Sciatic nerve (tissue), 2 donors: ENCODE data around the gene SAA1. TPM values are rescaled to one million over a fixed set of nuclear protein-coding genes. Genes with fewer than 3 reads are reported as not detected.
"Not testable (repeated sequence)": the region's sequence is repeated elsewhere in the genome, so short reads cannot be mapped to it uniquely, and the experiment has no call there.

Source experiments
- ATAC-seq: fragments of 200-7000 bp; cut with Tn5 transposase; one replicate; pipeline ENCODE4 v1.9.1; 2020; ENCODE audit warnings: mild to moderate bottlenecking, moderate library complexity
- DNase-seq: peaks from one replicate; pipeline ENCODE4 v3.0.0-alpha.2; 2020; ENCODE audit warnings: low spot score
- intact Hi-C: fragments of 100-400 bp; cut with DNase I; formaldehyde crosslinking; loops from one replicate; pipeline ENCODE4 v1.14.2; 2022
- total RNA-seq: library from RNA; stranded (reverse); fragmentation: NEBNext Ultra II Directional; extraction: Animal tissue kit (Norgen Biotek cat#: 25700); gene quantifications from one replicate; pipeline ENCODE4 v1.2.1, GENCODE V29; 2021
- donor health status: DM: no; HTN: no; CAD: no.
- donor health status: DM: no; HTN: no; CAD: no.

SAA1 gene
- total RNA-seq, 1 donor from 2014 or later: 11.6 TPM

DNA sequence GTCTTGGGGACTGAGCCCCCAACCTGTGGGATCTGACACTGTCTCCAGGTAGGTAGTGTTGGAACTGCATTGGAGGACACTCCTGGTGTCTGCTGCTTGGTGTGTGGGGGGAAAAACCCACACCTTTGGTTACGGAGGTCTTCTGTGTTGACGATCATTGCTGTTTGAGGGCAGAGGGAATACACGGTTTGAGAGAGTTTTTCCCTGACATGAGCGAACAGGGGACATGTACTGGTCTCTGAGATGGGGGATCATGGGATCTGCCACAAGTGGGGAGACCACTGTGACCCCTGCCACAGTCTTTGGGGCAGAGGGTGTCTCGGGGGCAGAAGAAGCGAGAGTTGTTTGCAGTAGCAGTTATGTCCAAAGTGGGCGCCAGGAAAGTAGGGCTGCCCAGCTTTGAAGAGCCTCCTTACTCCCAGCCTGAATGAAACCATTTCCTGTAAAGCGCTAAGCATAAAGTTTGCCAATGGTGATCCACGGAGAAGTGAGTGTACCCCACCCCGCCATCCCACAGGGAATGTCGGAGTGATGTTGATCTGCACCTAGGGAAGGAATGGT, 12.2 kb upstream of the SAA1 start:
- no peak for ATAC-seq
- intact Hi-C loops: no loop called here
- no peak for DNase-seq

DNA sequence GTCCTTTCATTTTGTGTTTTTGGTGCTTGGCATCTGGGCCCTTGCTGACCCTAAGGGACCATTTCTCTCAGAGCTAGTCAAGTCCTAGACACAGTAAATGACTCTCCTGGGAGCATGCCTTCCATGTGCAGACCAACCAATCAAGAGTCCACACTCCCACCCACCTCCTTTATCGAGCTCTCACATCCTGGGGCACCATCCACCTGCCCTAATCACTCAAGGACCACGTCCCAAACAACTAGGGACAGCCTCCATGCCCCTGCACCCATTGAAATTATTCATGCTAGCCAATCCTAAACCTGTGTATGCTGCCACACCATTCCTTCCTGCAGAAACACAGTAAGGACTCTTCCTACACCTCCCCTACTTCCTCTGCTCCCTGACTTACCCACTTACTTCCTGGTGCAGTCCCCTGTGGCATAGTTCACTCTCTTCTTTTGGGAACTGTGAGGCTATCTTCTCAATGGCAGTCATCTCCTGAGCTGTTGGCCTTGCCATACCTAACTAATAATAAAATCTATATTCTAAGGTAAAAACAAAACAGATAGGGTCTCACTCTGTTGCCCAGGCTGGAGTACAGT, 11.2 kb upstream of the SAA1 start:
- DNase-seq: no peak
- intact Hi-C loops: no loop called here

DNA sequence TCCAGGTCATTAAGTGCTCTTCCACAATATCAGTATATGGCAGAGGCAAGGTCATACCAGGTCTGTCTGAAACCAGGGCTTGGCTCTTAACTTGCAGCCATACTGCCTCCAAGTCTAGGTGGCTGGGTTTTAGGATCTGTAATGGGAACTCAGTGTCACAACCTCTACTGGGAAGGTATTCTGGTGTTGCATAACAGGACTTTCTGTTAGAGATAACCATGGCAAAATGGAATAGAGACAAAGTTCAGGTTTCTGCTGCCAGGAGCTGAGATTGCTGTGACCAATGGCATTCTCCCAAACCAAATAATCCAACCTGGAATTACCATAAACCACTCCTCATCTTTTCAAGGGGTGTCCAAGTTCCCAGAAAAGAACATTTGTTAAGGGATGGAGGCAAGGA, 6.8 kb upstream of the SAA1 start:
- ATAC-seq (no peak), DNase-seq (no peak)
- intact Hi-C loops: no loop called here

More for the DNA sequence above, 11.2 kb upstream of the SAA1 start:
- ATAC-seq: no peak

DNA sequence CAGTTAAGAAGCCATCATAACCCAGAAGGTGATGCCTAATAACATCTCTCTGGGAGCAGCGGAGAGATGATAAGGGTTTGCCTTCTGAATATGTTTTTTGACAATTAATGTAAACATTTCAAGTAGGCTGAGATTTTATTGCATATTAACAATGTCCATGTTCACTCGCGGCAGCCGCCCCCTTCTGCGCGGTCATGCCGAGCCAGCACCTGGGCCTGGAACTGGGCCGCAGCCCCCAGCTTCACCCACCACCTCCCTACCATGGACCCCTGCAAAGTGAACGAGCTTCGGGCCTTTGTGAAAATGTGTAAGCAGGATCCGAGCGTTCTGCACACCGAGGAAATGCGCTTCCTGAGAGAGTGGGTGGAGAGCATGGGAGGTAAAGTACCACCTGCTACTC, 4.3 kb upstream of the SAA1 start:
- no peak for ATAC-seq
- intact Hi-C loops: no loop called here
- DNase-seq: no peak

DNA sequence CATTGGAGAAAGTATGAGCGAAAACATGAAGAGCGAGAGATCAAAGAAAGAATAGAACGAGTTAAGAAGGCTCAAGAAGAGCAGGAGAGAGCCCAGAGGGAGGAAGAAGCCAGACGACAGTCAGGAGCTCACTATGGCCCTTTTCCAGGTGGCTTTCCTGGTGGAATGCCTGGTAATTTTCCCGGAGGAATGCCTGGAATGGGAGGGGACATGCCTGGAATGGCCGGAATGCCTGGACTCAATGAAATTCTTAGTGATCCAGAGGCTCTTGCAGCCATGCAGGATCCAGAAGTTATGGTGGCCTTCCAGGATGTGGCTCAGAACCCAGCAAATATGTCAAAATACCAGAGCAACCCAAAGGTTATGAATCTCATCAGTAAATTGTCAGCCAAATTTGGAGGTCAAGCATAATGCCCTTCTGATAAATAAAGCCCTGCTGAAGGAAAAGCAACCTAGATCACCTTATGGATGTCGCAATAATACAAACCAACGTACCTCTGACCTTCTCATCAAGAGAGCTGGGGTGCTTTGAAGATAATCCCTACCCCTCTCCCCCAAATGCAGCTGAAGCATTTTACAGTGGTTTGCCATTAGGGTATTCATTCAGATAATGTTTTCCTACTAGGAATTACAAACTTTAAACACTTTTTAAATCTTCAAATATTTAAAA, 3.2 kb upstream of the SAA1 start:
- DNase-seq, intact Hi-C loops, ATAC-seq: not testable (repeated sequence)

DNA sequence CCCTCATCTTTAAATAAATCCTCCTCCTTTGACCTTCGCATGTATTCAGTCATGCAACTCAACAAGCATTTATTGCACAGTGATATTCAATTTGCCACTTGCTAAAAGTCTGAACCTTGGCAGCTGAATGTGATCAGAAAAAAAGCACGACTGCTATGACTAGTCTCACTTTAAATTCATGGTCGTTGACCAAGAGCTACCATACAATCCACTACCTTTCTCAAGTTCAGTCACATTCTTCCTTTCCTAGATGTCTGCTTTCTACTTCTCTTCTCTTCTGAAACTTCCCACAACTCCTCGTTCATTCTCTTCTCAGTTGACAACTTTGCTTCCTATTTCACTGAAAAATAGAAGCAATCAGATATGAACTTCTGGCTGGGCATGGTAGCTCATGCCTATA, 2.0 kb upstream of the SAA1 start:
- DNase-seq (no peak), ATAC-seq (no peak)
- intact Hi-C loops: no loop called here

DNA sequence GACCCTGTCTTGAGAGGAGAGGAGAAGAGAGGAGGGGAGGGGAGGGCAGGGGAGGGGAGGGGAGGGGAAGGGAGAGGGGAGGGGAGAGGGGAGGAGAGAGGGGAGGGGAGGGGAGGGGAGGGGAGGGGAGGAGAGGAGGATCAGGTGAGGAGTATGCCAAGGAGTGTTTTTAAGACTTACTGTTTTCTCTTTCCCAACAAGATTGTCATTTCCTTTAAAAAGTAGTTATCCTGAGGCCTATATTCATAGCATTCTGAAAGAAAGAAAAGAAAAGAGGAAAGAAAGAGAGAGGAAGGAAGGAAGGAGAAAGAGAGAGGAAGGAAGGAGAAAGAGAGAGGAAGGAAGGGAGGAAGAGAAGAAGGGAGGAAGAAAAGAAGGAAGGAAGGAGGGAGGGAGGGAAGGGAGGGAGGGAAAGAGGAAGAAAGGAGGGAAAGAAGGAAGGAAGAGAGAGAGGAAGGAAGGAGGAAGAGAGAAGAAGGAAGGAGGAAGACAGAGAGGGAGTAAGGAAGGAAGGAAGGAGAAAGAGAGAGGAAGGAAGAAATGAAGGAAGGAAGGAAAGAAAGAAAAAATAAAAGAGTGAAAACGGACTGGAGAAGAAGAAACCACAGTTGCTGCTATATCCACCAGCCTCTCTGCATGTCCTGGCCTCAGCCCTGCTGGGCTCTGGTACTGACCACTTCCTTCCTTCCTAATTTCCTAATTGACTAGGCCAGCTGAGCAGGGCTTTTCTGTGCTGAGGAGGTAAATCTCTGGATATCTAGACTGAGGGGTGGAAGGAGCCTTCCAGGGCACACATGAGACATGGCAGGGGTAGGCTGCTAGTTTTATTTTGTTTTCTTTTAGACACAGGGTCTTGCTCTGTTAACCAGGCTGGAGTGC, 1.1 kb upstream of the SAA1 start:
- no peak for ATAC-seq
- intact Hi-C loops: no loop called here
- no peak for DNase-seq

DNA sequence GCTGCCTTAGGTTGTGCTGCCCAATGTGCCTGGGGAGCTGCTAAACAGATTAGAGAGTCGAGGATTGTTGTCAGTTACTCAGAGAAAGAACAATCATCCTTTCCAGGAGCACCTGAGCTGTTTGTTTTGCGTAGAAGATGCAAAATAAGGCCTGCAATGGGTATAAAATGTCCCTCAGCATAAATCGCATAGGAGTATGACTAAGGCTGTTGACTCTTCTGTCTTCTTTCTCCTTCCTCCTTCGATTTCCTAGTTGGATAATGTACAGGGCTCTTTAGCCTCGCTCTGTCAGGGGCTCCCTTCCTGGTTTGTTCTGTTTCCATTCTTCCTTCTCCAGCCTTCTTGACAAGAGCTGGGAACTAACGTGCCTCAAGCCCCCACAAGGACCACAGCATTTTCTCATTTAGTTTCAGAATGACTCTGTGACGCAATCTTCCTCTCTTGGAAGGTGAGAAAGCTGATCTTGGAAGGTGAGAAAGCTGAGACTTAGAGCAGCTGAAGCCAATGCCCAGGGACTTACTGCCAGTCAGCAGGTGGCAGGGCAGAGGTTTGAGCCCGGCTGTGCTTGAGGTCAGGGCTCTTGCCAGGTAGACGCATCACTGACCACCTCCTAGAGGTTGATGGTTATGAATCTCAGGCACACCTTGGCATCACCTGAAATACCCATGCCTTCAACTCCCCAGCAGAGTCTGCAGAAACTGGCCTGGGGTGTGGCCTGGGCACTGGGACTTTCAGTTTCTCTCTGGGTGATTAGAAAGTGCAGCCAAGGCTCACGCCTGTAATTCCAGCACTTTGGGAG, 1.5 kb downstream of the SAA1 start:
- DNase-seq, intact Hi-C loops, ATAC-seq: not testable (repeated sequence)

DNA sequence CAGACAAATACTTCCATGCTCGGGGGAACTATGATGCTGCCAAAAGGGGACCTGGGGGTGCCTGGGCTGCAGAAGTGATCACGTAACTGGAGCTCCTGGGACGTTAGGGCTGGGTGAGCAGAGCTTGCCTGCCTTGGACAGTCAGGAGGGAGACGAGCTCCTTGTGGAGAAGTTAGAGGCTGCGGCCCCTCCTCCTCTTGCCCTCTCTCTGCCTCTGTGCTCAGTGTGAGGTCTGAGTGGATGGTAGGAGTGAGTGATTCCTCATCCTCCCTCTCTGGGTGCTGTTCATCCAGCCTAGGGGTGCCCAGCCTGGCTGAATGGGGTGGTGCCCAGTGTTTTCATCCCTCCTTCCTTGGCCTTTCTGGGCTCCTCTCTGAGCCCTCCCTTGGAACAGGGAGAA, 3.2 kb downstream of the SAA1 start:
- ATAC-seq, DNase-seq, intact Hi-C loops: not testable (repeated sequence)

DNA sequence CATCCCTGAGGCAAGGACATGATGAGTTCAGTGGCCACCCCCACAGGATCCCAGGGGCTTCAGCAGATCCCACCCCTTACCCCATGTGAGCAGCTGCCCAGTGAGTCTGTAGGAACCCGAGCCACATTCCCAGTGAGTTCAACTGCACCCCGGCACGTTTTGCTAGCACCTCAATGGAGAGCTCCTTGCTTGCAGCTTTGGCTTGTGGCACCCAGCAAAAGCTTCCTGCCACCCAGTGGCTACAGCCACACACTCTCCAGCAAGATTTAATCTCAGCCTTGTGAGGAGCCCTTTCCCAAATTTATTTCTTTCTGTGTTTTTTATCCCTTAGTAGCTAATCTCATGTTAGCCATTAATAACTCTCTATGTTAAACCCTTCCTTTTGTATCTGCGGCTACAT, 4.0 kb downstream of the SAA1 start:
- DNase-seq (no peak), ATAC-seq (no peak)
- intact Hi-C loops: no loop called here

DNA sequence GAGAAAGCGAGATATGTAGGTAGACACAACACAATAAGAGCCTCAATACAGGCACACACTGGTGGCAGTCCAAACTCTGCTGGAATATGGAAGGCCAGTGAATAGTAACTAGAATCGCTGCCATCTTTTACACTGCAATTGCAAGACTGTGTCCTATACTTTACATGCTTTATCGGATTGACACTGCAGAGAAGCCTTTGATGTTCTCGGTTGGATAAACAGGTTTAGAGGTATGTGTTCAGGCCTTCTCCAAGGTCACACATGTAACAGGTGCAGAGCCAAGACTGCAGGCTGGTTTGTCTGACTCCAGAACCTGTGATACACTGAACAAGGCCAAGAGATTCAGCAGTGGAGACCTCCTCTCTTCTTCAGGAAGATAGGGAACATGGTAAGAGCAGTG, 5.1 kb downstream of the SAA1 start:
- ATAC-seq (no peak), DNase-seq (no peak)
- intact Hi-C loops: no loop called here

DNA sequence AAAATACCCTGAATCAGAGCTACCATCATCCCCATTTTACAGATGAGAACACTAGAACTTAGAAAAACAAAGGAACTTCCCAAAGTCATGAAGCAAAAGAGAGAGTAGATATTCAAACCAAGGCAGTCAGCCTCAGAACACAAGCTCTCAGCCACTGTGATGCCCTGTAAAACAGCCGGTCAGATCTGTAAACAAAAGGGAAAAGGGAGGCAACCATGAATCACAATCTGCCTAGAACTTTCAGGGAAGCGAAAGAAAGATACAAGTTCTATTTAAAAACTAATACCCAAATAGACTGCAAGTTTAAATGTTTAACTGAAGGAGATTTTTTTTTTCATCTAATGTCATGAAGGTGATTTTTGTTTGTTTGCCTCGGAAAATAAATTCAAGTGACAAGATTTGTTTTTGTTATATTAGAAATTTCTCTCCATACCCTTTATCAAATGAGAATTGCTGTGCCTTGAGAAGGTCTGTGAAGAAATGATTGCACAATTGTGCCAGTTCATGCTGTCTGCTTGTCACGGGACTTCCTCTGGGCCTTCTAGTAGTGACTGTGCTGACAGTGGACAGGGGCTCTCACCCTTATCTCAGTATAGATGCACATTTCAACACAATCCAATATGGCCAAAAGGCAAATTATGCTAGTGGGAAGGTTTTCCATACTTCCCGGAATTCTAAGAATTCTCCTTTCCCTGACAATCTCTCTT, 11.7 kb downstream of the SAA1 start:
- no peak for DNase-seq
- peak; percentile 74 for ATAC-seq
- intact Hi-C loops: loop anchor here (5.0 kb wide), 1 partner anchor 1505 kb away; no protein-coding TSS in a partner anchor

DNA sequence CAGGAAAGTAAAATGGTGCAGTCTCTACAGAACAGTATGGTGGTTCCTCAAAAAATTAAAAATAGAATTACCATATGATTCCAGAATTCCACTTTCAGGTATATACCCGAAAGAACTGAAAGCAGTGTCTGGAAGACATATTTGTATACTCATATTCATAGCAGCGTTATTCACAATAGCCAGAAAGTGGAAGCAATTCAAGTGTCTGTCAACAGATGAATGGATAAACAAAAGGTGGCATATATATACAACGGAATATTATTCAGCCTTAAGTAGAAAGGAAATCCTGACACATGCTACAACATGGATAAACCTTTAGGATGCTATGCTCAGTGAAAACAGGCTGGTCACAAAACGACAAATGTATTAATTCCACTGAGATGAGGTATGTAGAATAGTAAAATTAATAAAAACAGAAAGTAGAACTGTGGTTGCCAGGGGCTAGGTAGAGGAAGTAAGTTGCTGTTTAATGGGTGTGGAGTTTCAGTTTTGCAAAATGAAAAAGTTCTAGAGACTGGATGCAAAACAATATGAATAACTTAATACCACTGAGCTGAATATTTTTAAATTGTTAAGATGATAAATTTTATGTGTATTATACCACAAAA, 14.5 kb downstream of the SAA1 start:
- no peak for ATAC-seq
- DNase-seq: no peak
- intact Hi-C loops: no loop called here

DNA sequence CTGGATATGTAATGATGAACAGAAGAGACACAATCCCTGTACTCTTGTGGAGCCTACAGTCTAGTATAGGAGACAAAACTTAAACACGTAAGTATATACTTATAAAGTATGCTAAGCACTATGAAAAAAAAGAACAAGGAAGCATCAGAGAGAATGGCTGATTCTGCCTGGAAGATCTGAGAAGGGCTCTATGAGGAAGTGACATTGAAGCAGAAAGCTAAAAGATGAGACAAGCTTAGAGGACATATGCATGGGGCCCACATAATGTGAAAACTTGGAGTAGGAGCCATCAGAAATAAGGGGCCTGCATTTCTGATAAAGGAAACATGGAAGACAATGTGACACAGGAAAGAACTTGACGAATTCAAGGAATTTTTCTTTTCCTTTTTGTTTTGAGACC, 16.6 kb downstream of the SAA1 start:
- intact Hi-C loops: no loop called here
- DNase-seq (no peak), ATAC-seq (no peak)

DNA sequence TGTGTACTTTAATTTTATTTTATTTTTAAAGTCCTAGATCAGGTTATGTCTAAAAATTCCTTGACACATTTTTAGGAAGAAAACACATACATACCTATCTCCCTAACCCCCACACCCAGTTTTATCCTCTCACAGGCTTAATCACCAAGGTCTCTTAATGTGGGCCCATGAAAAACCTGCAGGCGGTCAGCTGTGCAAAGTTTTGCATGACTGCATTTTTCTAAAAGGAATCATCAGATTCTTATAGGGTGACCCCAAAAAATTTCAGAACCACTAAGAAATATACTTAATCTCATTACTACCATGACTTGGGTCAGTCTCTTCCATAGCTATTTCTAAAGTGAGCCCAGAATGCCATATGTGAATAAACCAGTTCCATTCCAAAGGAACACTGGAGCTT, 19.8 kb downstream of the SAA1 start:
- DNase-seq: no peak
- ATAC-seq: no peak
- intact Hi-C loops: no loop called here

DNA sequence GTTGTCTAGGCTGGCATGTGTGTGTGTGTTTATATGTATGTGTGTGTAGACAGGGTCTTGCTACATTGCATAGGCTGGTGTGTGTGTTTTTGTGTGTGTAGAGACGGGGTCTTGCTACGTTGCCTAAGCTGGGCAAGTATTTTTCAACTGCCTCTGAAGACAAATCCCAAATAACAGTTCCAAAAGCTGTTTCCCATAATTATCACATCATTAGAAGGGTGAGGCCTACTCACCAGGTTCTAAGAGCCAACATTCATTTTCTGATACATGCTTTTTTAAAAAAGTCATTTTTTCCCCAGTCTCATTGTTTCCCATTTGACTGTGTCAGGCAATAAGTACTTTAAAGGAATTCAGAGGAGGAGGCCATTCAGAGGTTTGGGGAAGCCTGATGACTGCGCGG, 22.8 kb downstream of the SAA1 start:
- ATAC-seq: no peak
- DNase-seq: no peak
- intact Hi-C loops: no loop called here

DNA sequence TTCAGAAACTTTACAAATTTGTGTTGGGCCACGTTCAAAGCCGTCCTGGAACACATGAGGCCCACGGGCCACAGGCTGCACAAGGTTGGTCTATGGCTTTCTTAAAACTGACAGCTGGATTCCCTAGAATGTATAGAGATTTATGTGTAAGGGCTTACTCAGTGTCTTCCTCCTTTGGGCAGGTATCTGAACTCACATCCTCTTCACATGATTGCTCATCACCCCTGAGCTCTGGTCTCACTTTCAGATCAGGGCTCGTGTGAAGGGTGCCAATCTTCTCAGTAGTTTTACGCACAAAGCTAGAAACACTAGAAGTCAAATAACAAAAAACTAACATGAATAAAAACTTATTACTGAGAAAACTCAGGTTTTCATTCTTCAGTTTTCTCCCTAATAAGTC, 28.8 kb downstream of the SAA1 start:
- no peak for DNase-seq
- intact Hi-C loops: no loop called here
- ATAC-seq: no peak

DNA sequence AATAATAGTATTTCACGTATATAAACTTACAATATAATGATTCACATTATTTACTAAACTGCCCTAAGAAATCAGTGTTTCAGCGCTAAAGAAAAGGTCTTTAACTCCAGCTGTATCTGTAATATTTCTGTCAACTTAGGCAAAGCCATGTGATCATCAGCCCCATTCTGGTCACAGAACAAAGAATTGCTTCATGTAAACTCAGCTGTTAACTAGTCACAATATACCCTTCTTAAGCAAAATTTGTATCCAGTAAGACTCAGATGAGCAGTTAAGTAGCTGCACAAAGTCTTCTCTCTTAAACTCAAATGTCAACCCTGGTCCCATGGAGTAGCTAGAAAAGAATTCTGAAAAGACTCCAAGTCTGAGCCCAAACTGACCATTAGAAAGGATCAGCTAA, 29.3 kb downstream of the SAA1 start:
- intact Hi-C loops: no loop called here
- ATAC-seq: no peak

More for the DNA sequence above, 29.3 kb downstream of the SAA1 start:
- DNase-seq: no peak
